ENCODE results near the gene MAP2K2. TPM values are rescaled to one million over a fixed set of nuclear protein-coding genes. Genes with fewer than 3 reads are reported as not detected.

MAP2K2 gene
- total and polyA plus RNA-seq, 2 experiments from 2014 or later = 32.3 to 212 TPM

- no peak overlapping the region for H3K4me3 ChIP-seq
- H3K27ac ChIP-seq = no peak overlapping the region
- no peaks in the 10 kb centered on the region for H3K9me2 ChIP-seq (ENCODE audit: insufficient read depth)
- no peaks in the 10 kb centered on the region for H3K9me3 ChIP-seq (ENCODE audit: low read depth)
- DNase-seq = no peak
- H4K20me1 ChIP-seq (ENCODE audit: insufficient read depth) = no peaks in the 10 kb centered on the region
- peaks cover 4% of the 10 kb centered on the region; the same call in 1 of the 2 replicates for H3F3A ChIP-seq (ENCODE audit: insufficient read depth)
- WGBS, 2 experiments (ENCODE audit: low coverage in 1 of 2, low lambda C conversion rate in 2 of 2, missing lambda C conversion rate in 2 of 2) = 87 to 90% methylated on average over 3 of the region's 3 CpGs
- no peaks in the 10 kb centered on the region for H3K79me2 ChIP-seq (ENCODE audit: insufficient read depth)
- H2AFZ ChIP-seq = no peak overlapping the region
- H3K36me3 ChIP-seq (ENCODE audit: low read depth) = no peaks in the 10 kb centered on the region
- no peak overlapping the region for H3K4me2 ChIP-seq (ENCODE audit: unreplicated experiment)
- in situ Hi-C loops (cut with MboI) = no loop called here
- no peak overlapping the region for H3K9ac ChIP-seq
- H3K27me3 ChIP-seq (replicated peaks; ENCODE audit: insufficient read depth) = no peaks in the 10 kb centered on the region
- H3K4me1 ChIP-seq (ENCODE audit: insufficient read depth) = no peaks in the 10 kb centered on the region
- TF ChIP-seq EZH2 (IDR thresholded peaks at IDR 0.05; ENCODE audit: insufficient read depth, poor library complexity, severe bottlenecking) = no peak
- no peak for TF ChIP-seq EZH2phosphoT487 (IDR thresholded peaks at IDR 0.05; ENCODE audit: insufficient read depth, low read depth)
Observed at GRCh38 chr19:4077007-4077374, 46.9 kb downstream of the MAP2K2 start.

GRCh38 chr19:4075373-4075772 is 48.5 kb downstream of the MAP2K2 start:
- peaks cover 4% of the 10 kb centered on the region; the same call in 1 of the 2 replicates for H3F3A ChIP-seq (ENCODE audit: insufficient read depth)
- DNase-seq = peak; percentile 33
- H3K9ac ChIP-seq = no peak overlapping the region
- no peaks in the 10 kb centered on the region for H4K20me1 ChIP-seq (ENCODE audit: insufficient read depth)
- no peaks in the 10 kb centered on the region for H3K36me3 ChIP-seq (ENCODE audit: low read depth)
- no peak overlapping the region for H3K4me2 ChIP-seq (ENCODE audit: unreplicated experiment)
- H2AFZ ChIP-seq = no peak overlapping the region
- H3K4me3 ChIP-seq = no peak overlapping the region
- H3K27me3 ChIP-seq (replicated peaks; ENCODE audit: insufficient read depth) = no peaks in the 10 kb centered on the region
- H3K9me3 ChIP-seq (ENCODE audit: low read depth) = no peaks in the 10 kb centered on the region
- 66 to 68% methylated on average over 9 of the region's 9 CpGs for WGBS, 2 experiments (ENCODE audit: low coverage in 1 of 2, low lambda C conversion rate in 2 of 2, missing lambda C conversion rate in 2 of 2)
- H3K4me1 ChIP-seq (ENCODE audit: insufficient read depth) = no peaks in the 10 kb centered on the region
- no peak overlapping the region for H3K27ac ChIP-seq
- in situ Hi-C loops (cut with MboI) = no loop called here
- no peaks in the 10 kb centered on the region for H3K9me2 ChIP-seq (ENCODE audit: insufficient read depth)
- TF ChIP-seq EZH2phosphoT487 (IDR thresholded peaks at IDR 0.05; ENCODE audit: insufficient read depth, low read depth) = no peak
- TF ChIP-seq EZH2 (IDR thresholded peaks at IDR 0.05; ENCODE audit: insufficient read depth, poor library complexity, severe bottlenecking) = no peak
- no peaks in the 10 kb centered on the region for H3K79me2 ChIP-seq (ENCODE audit: insufficient read depth)

DNA sequence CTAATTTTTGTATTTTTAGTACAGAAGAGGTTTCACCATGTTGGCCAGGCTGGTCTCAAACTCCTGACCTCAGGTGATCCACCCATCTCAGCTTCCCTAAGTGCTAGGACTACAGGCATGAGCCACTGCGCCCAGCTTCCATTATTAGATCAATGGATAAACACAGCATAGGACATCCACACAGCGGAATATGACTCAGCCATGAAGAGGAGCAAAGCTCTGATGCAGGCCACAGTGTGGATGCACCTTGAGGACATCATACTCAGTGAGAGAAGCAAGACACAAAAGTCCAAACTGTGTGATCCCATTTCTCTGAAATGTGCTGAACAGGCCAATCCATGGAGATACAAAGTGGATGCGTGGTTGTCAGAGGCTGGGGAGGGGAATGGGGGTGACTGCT is 52.3 kb downstream of the MAP2K2 start:
- no peaks in the 10 kb centered on the region for H3K4me1 ChIP-seq (ENCODE audit: insufficient read depth)
- H3K36me3 ChIP-seq (ENCODE audit: low read depth) = no peaks in the 10 kb centered on the region
- H4K20me1 ChIP-seq (ENCODE audit: insufficient read depth) = no peaks in the 10 kb centered on the region
- in situ Hi-C loops (cut with MboI) = no loop called here
- no peaks in the 10 kb centered on the region for H3K9me3 ChIP-seq (ENCODE audit: low read depth)
- H3K27ac ChIP-seq = no peak overlapping the region
- H3K9ac ChIP-seq = no peak overlapping the region
- H3K27me3 ChIP-seq (replicated peaks; ENCODE audit: insufficient read depth) = no peaks in the 10 kb centered on the region
- DNase-seq = no peak
- no peak overlapping the region for H2AFZ ChIP-seq
- H3K4me3 ChIP-seq = no peak overlapping the region
- H3K9me2 ChIP-seq (ENCODE audit: insufficient read depth) = no peaks in the 10 kb centered on the region
- H3F3A ChIP-seq (ENCODE audit: insufficient read depth) = peaks cover 4% of the 10 kb centered on the region; the same call in 1 of the 2 replicates
- H3K4me2 ChIP-seq (ENCODE audit: unreplicated experiment) = no peak overlapping the region
- TF ChIP-seq EZH2phosphoT487 (IDR thresholded peaks at IDR 0.05; ENCODE audit: insufficient read depth, low read depth) = no peak
- no peak for TF ChIP-seq EZH2 (IDR thresholded peaks at IDR 0.05; ENCODE audit: insufficient read depth, poor library complexity, severe bottlenecking)
- WGBS, 2 experiments (ENCODE audit: low coverage in 1 of 2, low lambda C conversion rate in 2 of 2, missing lambda C conversion rate in 2 of 2) = 94 to 95% methylated on average over 3 of the region's 3 CpGs
- H3K79me2 ChIP-seq (ENCODE audit: insufficient read depth) = no peaks in the 10 kb centered on the region

- in situ Hi-C loops (cut with MboI) = no loop called here
- TF ChIP-seq EZH2phosphoT487 (IDR thresholded peaks at IDR 0.05; ENCODE audit: insufficient read depth, low read depth) (no peak), EZH2 (IDR thresholded peaks at IDR 0.05; ENCODE audit: insufficient read depth, poor library complexity, severe bottlenecking) (no peak)
- no peak overlapping the region for H3K9ac ChIP-seq
- peaks cover 6% of the 10 kb centered on the region for H3K79me2 ChIP-seq (ENCODE audit: insufficient read depth)
- H3K4me2 ChIP-seq (ENCODE audit: unreplicated experiment) = no peak overlapping the region
- no peaks in the 10 kb centered on the region for H3K4me1 ChIP-seq (ENCODE audit: insufficient read depth)
- H3K36me3 ChIP-seq (ENCODE audit: low read depth) = no peaks in the 10 kb centered on the region
- H2AFZ ChIP-seq = no peak overlapping the region
- no peaks in the 10 kb centered on the region for H3K9me2 ChIP-seq (ENCODE audit: insufficient read depth)
- peaks cover 2% of the 10 kb centered on the region; the same call in 1 of the 2 replicates for H3F3A ChIP-seq (ENCODE audit: insufficient read depth)
- no peaks in the 10 kb centered on the region for H3K9me3 ChIP-seq (ENCODE audit: low read depth)
- no peak overlapping the region for H3K4me3 ChIP-seq
- no peaks in the 10 kb centered on the region for H4K20me1 ChIP-seq (ENCODE audit: insufficient read depth)
- WGBS, 2 experiments (ENCODE audit: low coverage in 1 of 2, low lambda C conversion rate in 2 of 2, missing lambda C conversion rate in 2 of 2) = 79 to 80% methylated on average over 11 to 12 of the region's 12 CpGs
- H3K27me3 ChIP-seq (replicated peaks; ENCODE audit: insufficient read depth) = no peaks in the 10 kb centered on the region
- no peak overlapping the region for H3K27ac ChIP-seq
- no peak for DNase-seq
Observed at GRCh38 chr19:4069331-4069959, 54.5 kb downstream of the MAP2K2 start.

All from GM23248 (cell line).